OCI-LY1 (cell line): ENCODE data around the gene TOR4A.

Experiments used
- H2AFZ ChIP-seq: fragments of 200-600 bp; sonication (generic), shearing (Covaris generic); 2 replicates; pipeline ENCODE4 v1.6.0; 2014; ENCODE audit warnings: antibody characterized with exemption, mild to moderate bottlenecking, low read length
- H3F3A ChIP-seq: fragments of 200-600 bp; sonication (generic), shearing (Covaris generic); 2 replicates; pipeline ENCODE4 v1.6.0; 2014; ENCODE audit warnings: mild to moderate bottlenecking, antibody characterized with exemption, low read length, moderate library complexity; ENCODE audit not compliant: insufficient read depth
- H3K27ac ChIP-seq: fragments of 200-600 bp; sonication (generic); 2 replicates; pipeline ENCODE4 v1.5.1; 2014; ENCODE audit warnings: low read length, mixed run types, mild to moderate bottlenecking, low read depth; ENCODE audit not compliant: poor library complexity, severe bottlenecking
- H3K27me3 ChIP-seq: fragments of 200-600 bp; sonication (generic); 2 replicates; pipeline ENCODE4 v1.6.0; 2014; ENCODE audit warnings: antibody characterized with exemption, mild to moderate bottlenecking, low read length, moderate library complexity; ENCODE audit not compliant: insufficient read depth
- H3K36me3 ChIP-seq: fragments of 200-600 bp; sonication (generic); 2 replicates; pipeline ENCODE4 v1.6.1; 2014; ENCODE audit warnings: mild to moderate bottlenecking, antibody characterized with exemption, low read length, moderate library complexity, mixed read lengths; ENCODE audit not compliant: insufficient read depth
- H3K4me1 ChIP-seq: fragments of 200-600 bp; sonication (generic); 2 replicates; pipeline ENCODE4 v1.5.1; 2014; ENCODE audit warnings: mild to moderate bottlenecking, low read length, moderate library complexity; ENCODE audit not compliant: insufficient read depth, severe bottlenecking
- H3K4me2 ChIP-seq: fragments of 200-600 bp; sonication (generic), shearing (Covaris generic); 2 replicates; pipeline ENCODE4 v1.6.1; 2014; ENCODE audit warnings: low read length
- H3K4me3 ChIP-seq: fragments of 200-600 bp; sonication (generic); 2 replicates; pipeline ENCODE4 v1.5.1; 2014; ENCODE audit warnings: low read length, low read depth, mild to moderate bottlenecking, mixed read lengths; ENCODE audit not compliant: poor library complexity, severe bottlenecking
- H3K79me2 ChIP-seq: fragments of 200-600 bp; shearing (Covaris generic); 2 replicates; pipeline ENCODE4 v1.6.1; 2016; ENCODE audit warnings: mixed run types, low read length, mixed read lengths; ENCODE audit not compliant: insufficient read depth
- H3K9ac ChIP-seq: fragments of 200-600 bp; sonication (generic), shearing (Covaris generic); 2 replicates; pipeline ENCODE4 v1.6.1; 2014; ENCODE audit warnings: mild to moderate bottlenecking, low read length, mixed read lengths
- H3K9me2 ChIP-seq: fragments of 200-600 bp; sonication (generic), shearing (Covaris generic); 2 replicates; pipeline ENCODE4 v1.6.1; 2014; ENCODE audit warnings: low read depth, mild to moderate bottlenecking, low read length, mixed read lengths
- H3K9me3 ChIP-seq: fragments of 200-600 bp; shearing (Covaris generic); 2 replicates; pipeline ENCODE4 v1.6.1; 2014; ENCODE audit warnings: low read length, mixed read lengths
- H4K20me1 ChIP-seq: fragments of 200-600 bp; sonication (generic), shearing (Covaris generic); 2 replicates; pipeline ENCODE4 v1.6.0; 2016; ENCODE audit warnings: mild to moderate bottlenecking, low read length; ENCODE audit not compliant: insufficient read depth
- EZH2 ChIP-seq: fragments of 200-600 bp; sonication (generic), shearing (Covaris generic); IDR thresholded peaks from 2 replicates; pipeline ENCODE4 v1.8.0; 2017; ENCODE audit warnings: borderline replicate concordance, mixed run types, mild to moderate bottlenecking, antibody characterized with exemption, low read length, moderate library complexity, mixed read lengths
- TF ChIP-seq, protein P1 (sequence below): fragments of 200-600 bp; sonication (generic), shearing (Covaris generic); IDR thresholded peaks from 2 replicates; pipeline ENCODE4 v1.5.1; 2017; ENCODE audit warnings: mild to moderate bottlenecking, antibody characterized with exemption, low read length, moderate library complexity, mixed read lengths

The TOR4A gene

DNA sequence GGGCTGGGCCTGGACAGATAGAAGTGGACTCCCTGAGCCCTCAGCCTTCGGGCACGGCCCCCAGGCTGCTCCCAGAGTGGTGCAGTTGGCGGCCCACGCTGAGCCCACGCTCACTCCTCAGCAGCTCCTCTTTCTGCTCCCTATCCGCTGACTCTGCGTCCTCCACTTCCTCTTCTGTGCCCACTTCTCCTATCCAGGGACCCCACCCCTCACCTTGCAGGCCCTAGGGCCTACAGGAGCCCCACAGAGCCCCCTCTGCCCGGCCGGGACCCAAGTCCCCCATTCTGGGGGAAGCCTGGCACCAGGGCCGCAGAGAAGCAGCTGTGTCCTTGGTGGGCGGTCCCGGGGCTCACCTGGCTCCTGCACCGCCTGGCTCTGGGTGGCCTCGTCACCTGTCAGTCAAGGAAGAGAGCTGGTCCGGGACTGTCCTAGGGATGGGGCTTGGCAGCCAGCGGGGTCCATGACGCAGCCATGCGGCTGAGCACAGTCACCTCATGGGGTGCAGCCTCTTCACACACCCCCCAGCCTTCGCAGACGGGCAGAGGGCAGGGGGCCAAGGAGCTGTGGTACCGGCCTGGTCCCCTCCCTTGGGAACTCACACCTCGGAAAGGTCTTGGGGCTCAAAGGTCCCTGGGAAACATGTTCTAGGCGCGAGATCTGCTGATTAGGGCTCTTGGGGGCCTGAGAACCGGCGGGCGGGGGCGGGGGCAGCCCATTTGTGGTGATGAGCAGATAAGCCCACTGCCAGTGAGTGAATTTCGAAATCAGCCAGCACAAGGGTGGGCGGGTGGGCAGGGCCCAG, 29.9 kb downstream of the TOR4A start:
- Histone ChIP-seq H3K27ac (no peak overlapping the region), H3K4me1 (no peaks in the 10 kb centered on the region), H3K9me3 (no peaks in the 10 kb centered on the region), H3K9me2 (no peaks in the 10 kb centered on the region), H3K4me3 (no peak overlapping the region), H3F3A (peaks cover 6% of the 10 kb centered on the region; the same call in 1 of the 2 replicates), H3K9ac (no peak overlapping the region), H3K36me3 (no peaks in the 10 kb centered on the region), H3K27me3 (peaks cover 13% of the 10 kb centered on the region; the same call in 1 of the 2 replicates), H3K79me2 (no peaks in the 10 kb centered on the region), H4K20me1 (no peaks in the 10 kb centered on the region), H3K4me2 (no peak overlapping the region), H2AFZ (no peak overlapping the region)
- TF ChIP-seq, protein P1, sequence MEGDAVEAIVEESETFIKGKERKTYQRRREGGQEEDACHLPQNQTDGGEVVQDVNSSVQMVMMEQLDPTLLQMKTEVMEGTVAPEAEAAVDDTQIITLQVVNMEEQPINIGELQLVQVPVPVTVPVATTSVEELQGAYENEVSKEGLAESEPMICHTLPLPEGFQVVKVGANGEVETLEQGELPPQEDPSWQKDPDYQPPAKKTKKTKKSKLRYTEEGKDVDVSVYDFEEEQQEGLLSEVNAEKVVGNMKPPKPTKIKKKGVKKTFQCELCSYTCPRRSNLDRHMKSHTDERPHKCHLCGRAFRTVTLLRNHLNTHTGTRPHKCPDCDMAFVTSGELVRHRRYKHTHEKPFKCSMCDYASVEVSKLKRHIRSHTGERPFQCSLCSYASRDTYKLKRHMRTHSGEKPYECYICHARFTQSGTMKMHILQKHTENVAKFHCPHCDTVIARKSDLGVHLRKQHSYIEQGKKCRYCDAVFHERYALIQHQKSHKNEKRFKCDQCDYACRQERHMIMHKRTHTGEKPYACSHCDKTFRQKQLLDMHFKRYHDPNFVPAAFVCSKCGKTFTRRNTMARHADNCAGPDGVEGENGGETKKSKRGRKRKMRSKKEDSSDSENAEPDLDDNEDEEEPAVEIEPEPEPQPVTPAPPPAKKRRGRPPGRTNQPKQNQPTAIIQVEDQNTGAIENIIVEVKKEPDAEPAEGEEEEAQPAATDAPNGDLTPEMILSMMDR, result no peak
- no peak for TF ChIP-seq EZH2

- Histone ChIP-seq H4K20me1 (no peaks in the 10 kb centered on the region), H3K27ac (no peak overlapping the region), H3K27me3 (peaks cover 8% of the 10 kb centered on the region; the same call in 1 of the 2 replicates), H3K4me2 (no peak overlapping the region), H3K79me2 (no peaks in the 10 kb centered on the region), H3F3A (peaks cover under 1% of the 10 kb centered on the region; the same call in 1 of the 2 replicates), H3K4me3 (no peak overlapping the region), H3K4me1 (no peaks in the 10 kb centered on the region), H3K9me2 (no peaks in the 10 kb centered on the region), H3K9ac (no peak overlapping the region), H3K36me3 (no peaks in the 10 kb centered on the region), H3K9me3 (no peaks in the 10 kb centered on the region), H2AFZ (no peak overlapping the region)
- TF ChIP-seq, protein P1, result no peak
- no peak for TF ChIP-seq EZH2
These were observed 30.6 kb downstream of the TOR4A start for GRCh38 chr9:137308057-137308619.

GRCh38 chr9:137309368-137310188, 32.1 kb downstream of the TOR4A start:
- Histone ChIP-seq H3K4me1 (no peaks in the 10 kb centered on the region), H2AFZ (no peak overlapping the region), H3K27ac (no peak overlapping the region), H3K36me3 (no peaks in the 10 kb centered on the region), H3K4me3 (no peak overlapping the region), H4K20me1 (no peaks in the 10 kb centered on the region), H3F3A (no peaks in the 10 kb centered on the region), H3K9ac (no peak overlapping the region), H3K9me2 (no peaks in the 10 kb centered on the region), H3K9me3 (no peaks in the 10 kb centered on the region), H3K27me3 (peaks cover 5% of the 10 kb centered on the region; the same call in 1 of the 2 replicates), H3K79me2 (no peaks in the 10 kb centered on the region), H3K4me2 (no peak overlapping the region)
- TF ChIP-seq EZH2, result no peak
- TF ChIP-seq, protein P1, result no peak
